NCI-H2107 treated with DMSO at 0.1 percent for 48 hours (cell line): ENCODE measurements around the gene TSEN2.
"Not testable (repeated sequence)": the region's sequence is repeated elsewhere in the genome, so short reads cannot be mapped to it uniquely, and the experiment has no call there.

Experiments used
- DNase-seq: peaks from one replicate; lab custom pipeline; 2025; ENCODE audit not compliant: unreplicated experiment; lab: John Stamatoyannopoulos, UW

TSEN2 gene

GRCh38 chr3:12471241-12471640, 13.0 kb upstream of the TSEN2 start:
- DNase-seq, result peak; percentile 24

DNA sequence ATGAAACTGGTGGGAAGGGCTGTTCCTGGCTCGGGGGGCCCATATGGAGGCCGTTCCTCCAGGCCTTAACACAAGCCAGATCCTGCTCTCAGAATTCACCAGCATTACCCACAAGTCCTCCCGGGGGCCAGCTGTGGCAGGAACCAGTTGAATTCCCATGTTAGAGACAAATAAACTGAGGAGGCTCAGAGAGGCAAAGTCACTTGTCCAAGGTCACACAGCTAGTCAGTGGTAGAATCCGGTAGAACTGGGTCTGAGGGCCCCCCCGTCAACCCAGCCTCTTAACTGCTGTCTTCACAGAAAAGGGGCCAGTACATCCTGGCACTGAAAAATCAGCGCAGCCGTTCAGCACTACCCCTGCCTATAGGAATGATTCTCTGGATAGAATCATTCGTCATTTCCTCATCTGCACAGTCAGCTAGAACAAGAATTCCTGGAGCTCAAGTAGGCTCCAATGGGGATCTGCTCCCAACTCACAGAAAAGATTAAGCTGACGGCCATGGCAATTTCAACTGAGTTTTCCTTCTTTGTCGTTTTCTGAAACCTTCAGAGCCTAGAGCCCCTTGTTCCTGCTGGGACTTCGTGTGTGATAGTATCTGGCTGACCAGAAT, 12.2 kb upstream of the TSEN2 start:
- no peak for DNase-seq

GRCh38 chr3:12472796-12473195, 11.5 kb upstream of the TSEN2 start:
- no peak for DNase-seq

GRCh38 chr3:12473511-12473910, 10.8 kb upstream of the TSEN2 start:
- no peak for DNase-seq

DNA sequence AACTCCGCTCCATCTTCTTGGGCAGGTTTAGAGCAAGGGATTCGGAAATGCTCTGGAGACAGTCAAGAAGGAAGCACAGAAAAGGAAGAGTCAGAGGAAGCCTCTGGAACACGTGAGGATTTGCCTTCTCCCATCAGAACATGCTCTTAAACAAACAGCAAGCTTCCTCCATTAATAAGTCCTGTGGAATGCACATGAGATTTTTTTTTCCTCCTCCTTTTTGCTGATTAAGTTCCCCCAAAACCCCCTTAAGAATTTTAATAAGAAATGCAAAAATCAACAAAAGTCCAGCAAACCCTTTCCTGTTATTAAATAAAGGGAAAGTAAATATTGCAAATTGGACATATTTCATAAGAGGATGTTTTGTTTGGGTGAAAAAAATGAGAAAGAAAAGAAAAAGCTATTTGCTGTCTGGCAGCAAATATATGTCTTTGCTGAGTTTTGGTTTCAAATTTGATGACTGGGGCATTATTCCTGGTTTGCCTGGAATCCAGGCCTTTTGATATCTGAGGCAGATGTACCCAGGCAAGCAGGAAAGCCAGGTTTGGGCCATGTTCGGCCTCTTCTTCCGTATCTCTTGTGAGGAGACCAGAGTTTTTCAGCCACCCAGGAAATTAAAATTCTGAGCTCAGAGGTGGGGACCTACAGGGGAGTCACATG, 7.9 kb upstream of the TSEN2 start:
- no peak for DNase-seq

- DNase-seq, result no peak
These were observed 7.0 kb upstream of the TSEN2 start for GRCh38 chr3:12477256-12477655.

DNA sequence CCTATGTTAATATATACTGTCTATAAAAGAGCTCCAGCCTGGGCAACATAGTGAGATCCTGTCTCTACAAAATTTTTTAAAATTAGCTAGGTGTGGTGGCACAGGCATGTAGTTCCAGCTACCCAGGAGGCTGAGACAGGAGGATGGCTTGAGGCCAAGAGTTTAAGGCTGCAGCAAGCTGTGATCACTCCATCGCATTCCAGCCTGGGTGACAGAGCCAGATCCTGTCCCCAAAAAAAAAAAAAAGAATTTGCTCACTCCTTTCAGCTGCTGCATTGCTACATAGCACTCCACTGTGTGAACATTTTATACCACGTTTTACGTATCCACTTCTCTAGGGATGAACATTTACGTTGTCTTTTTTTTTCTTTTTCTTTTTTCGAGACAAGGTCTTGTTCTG, 6.0 kb upstream of the TSEN2 start:
- DNase-seq, result no peak

DNA sequence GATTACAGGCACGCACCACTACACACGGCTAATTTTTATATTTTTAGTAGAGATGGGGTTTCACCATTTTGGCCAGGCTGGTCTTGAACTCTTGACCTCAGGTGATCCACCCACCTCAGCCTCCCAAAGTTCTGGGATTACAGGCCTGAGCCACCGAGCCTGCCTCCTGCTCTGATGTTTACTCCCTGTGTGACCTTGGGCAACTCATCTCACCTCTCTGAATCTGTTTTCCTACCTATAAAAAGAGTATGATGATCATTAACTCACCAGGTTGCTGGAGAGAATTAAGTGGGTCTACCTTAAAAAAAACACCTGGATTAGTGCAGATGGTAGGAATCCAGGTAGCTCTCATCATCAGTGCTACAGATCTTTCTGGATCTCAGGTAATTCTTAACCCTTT, 5.1 kb upstream of the TSEN2 start:
- DNase-seq, result not testable (repeated sequence)

DNA sequence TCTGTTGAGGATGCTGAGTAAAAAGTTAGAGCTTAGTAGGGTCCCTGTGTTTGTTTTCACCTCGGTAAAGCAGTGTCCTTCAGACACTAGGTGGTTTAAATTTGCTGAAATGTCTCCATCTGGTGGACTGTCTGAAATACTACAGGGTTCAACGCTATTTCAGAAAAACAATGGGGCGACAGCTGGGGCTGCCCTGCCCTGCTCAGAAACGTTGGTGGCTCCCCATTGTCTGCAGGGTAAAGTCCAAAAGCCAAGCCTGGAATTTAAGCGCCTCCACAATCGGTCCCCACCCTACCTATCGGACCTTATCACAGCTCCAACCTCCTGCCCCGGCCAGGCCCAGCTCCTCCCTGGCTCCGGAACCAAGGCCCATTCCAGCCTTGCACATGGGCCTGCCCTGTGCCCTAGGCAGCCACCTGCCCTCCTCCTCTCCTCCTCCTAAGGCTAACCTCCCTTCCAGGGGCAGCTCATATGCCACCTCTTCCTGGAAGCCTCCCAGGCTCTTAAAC, 4.3 kb upstream of the TSEN2 start:
- peak; percentile 68 for DNase-seq

DNA sequence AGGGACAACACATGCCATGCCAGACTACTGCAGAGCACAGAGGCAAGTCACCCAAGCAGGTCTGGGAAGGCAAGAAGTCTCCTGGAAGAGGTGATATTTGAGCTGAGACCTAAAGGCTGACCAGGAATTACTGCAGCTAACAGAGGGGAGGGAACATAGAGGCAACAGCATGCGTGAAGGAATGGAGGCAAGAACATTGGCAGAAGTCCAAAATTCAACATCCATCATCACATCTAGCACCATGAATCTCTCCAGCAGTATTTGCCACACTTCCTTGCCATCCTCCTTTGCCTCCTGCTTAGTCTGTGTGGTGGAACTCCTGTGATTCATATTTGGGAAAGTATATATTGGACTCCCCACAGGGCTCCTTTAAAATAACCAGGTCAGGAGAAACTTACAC, 870 bp upstream of the TSEN2 start:
- no peak for DNase-seq

DNA sequence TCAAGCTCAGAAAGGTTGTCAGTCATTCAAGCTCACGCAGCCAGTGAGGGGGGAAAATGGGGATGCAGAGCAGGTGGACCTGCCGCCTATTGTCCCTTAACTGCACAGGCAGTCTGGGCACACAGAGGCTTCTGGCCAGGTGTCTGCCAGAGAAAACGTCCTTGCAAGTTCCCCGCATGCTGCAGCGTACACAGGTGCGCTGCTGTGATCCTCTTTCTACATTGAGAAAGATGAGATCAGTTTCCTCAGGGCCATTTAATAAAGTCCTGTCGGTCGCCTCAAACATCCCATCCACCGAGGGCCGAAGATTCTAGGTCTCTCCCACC, 445 bp upstream of the TSEN2 start:
- DNase-seq, result no peak

GRCh38 chr3:12484983-12485327, 675 bp downstream of the TSEN2 start:
- peak; percentile 10 for DNase-seq

- no peak for DNase-seq
These were observed 1.7 kb downstream of the TSEN2 start for GRCh38 chr3:12486001-12486400.

GRCh38 chr3:12486916-12487315, 2.6 kb downstream of the TSEN2 start:
- no peak for DNase-seq

DNA sequence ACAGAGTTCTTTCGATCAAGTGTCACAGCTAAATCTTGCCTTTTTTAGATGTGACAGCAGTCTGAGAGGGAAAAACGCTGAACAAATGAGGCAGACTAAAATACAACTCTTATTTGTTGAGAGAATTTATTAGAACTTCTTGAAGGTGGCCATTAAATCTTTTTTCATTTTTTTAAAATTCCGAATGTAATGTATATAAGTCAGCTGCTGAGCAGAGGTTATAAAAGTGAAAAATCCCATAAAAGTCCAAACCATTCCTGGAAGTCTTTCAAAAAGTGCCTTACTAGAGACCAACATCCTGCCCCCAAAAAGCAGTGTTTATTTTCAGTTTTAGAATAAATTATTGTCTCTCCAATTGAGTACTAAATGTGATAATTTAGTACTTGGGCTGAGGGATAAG, 3.1 kb downstream of the TSEN2 start:
- DNase-seq, result no peak

- DNase-seq, result no peak
These were observed 3.5 kb downstream of the TSEN2 start for GRCh38 chr3:12487786-12488185.

GRCh38 chr3:12489368-12489767, 5.1 kb downstream of the TSEN2 start:
- DNase-seq, result no peak

DNA sequence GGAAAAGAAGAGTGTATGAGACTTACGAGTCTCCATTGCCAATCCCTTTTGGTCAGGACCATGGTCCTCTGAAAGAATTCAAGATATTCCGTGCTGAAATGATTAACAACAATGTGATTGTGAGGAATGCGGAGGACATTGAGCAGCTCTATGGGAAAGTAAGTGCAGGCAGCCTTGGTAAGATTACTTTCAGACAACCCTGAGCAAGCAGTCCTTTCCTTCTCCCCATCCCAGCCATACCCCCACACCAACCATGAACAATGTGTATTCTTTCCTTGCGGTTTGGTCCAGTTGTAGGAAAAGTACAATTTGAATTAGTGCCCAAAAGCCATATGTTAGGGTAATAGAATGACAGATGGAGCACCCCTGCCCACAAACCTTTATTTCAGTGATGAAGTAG, 5.6 kb downstream of the TSEN2 start:
- DNase-seq, result no peak

GRCh38 chr3:12490547-12490946, 6.3 kb downstream of the TSEN2 start:
- DNase-seq, result no peak

DNA sequence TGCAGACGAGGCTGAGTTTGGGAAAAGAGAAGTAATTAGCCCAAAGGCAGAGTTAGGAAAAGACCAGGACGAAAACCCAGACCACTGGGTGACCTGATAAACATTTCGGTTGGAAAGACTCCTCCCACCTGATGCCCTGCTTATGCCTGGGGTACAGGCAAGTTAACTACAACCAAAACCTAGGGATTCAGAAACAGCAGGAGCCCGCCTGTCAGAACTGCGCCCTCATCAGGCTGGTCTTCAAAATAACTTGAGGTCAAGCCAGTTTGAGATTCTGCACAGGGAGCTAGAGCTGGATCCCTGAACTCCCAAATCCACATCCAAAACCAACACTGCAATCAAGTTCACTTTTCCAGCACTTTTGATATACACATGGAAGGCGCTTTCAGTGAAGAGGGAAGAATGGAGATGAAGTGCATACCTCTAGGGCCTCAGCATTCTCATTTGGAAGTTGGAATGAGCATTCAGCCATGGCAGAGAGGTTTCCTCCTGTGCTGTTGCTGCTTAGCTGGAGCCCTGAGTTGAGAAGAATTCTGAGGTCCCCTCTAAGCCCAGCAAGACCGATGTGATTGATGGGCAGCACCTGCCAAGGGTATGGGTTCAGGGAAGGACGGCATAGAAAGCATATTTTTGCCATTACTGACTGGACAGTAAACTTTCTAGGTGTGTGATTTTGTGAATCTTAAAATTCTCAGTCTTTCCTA, 11.6 kb downstream of the TSEN2 start:
- DNase-seq, result no peak

GRCh38 chr3:12496453-12496761, 12.1 kb downstream of the TSEN2 start:
- no peak for DNase-seq

DNA sequence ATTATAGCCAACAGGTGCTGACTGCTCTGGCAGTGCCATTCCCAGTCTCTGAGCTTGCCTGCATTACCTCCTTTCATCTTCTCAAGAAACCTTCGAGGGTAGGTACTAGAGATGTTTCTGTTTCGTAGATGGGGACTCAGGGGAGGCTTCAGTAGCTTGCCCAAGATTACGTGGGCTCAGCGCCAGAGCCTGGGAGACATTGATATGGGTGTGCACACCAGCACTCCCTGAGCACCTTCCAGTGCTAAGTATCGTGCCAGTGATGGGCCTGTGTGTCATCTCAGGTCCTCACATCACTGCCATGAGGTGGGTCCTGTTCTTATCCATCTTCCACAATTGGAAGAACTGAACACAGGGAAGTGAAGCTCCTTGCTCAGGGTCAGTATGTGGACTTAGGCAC, 15.2 kb downstream of the TSEN2 start:
- no peak for DNase-seq
